ENCODE results near the gene SPOCK1. TPM values are rescaled to one million over a fixed set of nuclear protein-coding genes. Genes with fewer than 3 reads are reported as not detected.

Gene SPOCK1
- total and polyA plus RNA-seq, 2 of the 13 experiments (the other 11 are each of a cell fraction or from before 2014, with no cell fraction given) = 0.18 to 0.29 TPM

- no peak for TF ChIP-seq ZNF205 (CRISPR knock-in tag; IDR thresholded peaks at IDR 0.05)
- no peak for TF ChIP-seq ZNF781 (CRISPR knock-in tag; IDR thresholded peaks at IDR 0.05; ENCODE audit: borderline replicate concordance, not compliant biosample characterization)
- TF ChIP-seq CC2D1A (CRISPR knock-in tag; IDR thresholded peaks at IDR 0.05) = no peak
- no peak for TF ChIP-seq ZKSCAN1 (IDR thresholded peaks at IDR 0.05; ENCODE audit: low read length)
Observed at GRCh38 chr5:137231540-137231939, 267.6 kb downstream of the SPOCK1 start.

GRCh38 chr5:137228816-137229215 is 270.3 kb downstream of the SPOCK1 start:
- H3K36me3 ChIP-seq (replicated peaks in 1 of 2; ENCODE audit: control insufficient read depth in 1 of 2, insufficient read depth in 2 of 2, low read length in 2 of 2) = no peaks in the 10 kb centered on the region
- no peaks in the 10 kb centered on the region for H3K9me3 ChIP-seq (ENCODE audit: low read length)
- ATAC-seq (no peak), FAIRE-seq (no peak), DNase-seq (ENCODE audit: low spot score) (no peak)
- no peak overlapping the region for H2AFZ ChIP-seq (ENCODE audit: low read length)
- no peak overlapping the region for H3K9ac ChIP-seq (ENCODE audit: insufficient read depth, low read depth, low read length)
- WGBS (ENCODE audit: low lambda C conversion rate) = 36% methylated on average over 4 of the region's 4 CpGs
- intact Hi-C loops (cut with micrococcal nuclease; ENCODE audit: unreplicated experiment) = no loop called here
- POLR2A ChIA-PET = no interaction called here
- H3K4me3 ChIP-seq (replicated peaks in 1 of 3; ENCODE audit: insufficient read depth in 1 of 3, low read depth in 2 of 3, low read length in 3 of 3) = no peak overlapping the region
- no peaks in the 10 kb centered on the region for H3K4me1 ChIP-seq (ENCODE audit: insufficient read depth, low read length)
- in situ Hi-C loops (cut with HindIII; ENCODE audit: extremely low pct_ligation_motif_present, low pct_unique_long_range_greater_than_20kb) = no loop called here
- no peak overlapping the region for H3K4me2 ChIP-seq (ENCODE audit: low read depth, low read length)
- CTCF ChIA-PET (ENCODE audit: low intra/inter-chr PET ratio, low total read pairs) = no interaction called here
- H3K27me3 ChIP-seq (ENCODE audit: control insufficient read depth in 1 of 2, insufficient read depth in 2 of 2, low read length in 2 of 2) = no peaks in the 10 kb centered on the region
- H4K20me1 ChIP-seq (ENCODE audit: insufficient read depth, low read length) = no peaks in the 10 kb centered on the region
- no TSS peak for BruUV-seq (replicated peaks)
- H3K79me2 ChIP-seq (ENCODE audit: insufficient read depth, low read length) = no peaks in the 10 kb centered on the region
- H3K27ac ChIP-seq (ENCODE audit: extremely low read length, insufficient read depth, low read length) = no peak overlapping the region
- no peak for TF ChIP-seq ZNF782 (CRISPR knock-in tag; IDR thresholded peaks at IDR 0.05; ENCODE audit: borderline replicate concordance)
- TF ChIP-seq MTERF4 (CRISPR knock-in tag; IDR thresholded peaks at IDR 0.05) = no peak
- TF ChIP-seq BCLAF1 (IDR thresholded peaks at IDR 0.05) = no peak
- no peak for TF ChIP-seq ZNF674 (CRISPR knock-in tag; IDR thresholded peaks at IDR 0.05; ENCODE audit: low read depth)
- no peak for TF ChIP-seq PBX3 (CRISPR knock-in tag; IDR thresholded peaks at IDR 0.05; ENCODE audit: borderline replicate concordance)
- TF ChIP-seq PAWR (CRISPR knock-in tag; IDR thresholded peaks at IDR 0.05; ENCODE audit: borderline replicate concordance) = no peak
- TF ChIP-seq ZNF333 (CRISPR knock-in tag; IDR thresholded peaks at IDR 0.05; ENCODE audit: borderline replicate concordance) = no peak
- TF ChIP-seq MEIS2 (CRISPR knock-in tag; IDR thresholded peaks at IDR 0.05) = no peak
- TF ChIP-seq MED8 (CRISPR knock-in tag; IDR thresholded peaks at IDR 0.05; ENCODE audit: insufficient replicate concordance) = no peak

More at GRCh38 chr5:137231540-137231939, 267.6 kb downstream of the SPOCK1 start:
- H3K4me1 ChIP-seq (ENCODE audit: insufficient read depth, low read length) = no peaks in the 10 kb centered on the region
- no peaks in the 10 kb centered on the region for H3K79me2 ChIP-seq (ENCODE audit: insufficient read depth, low read length)
- in situ Hi-C loops (cut with HindIII; ENCODE audit: extremely low pct_ligation_motif_present, low pct_unique_long_range_greater_than_20kb) (no loop called here), intact Hi-C loops (cut with micrococcal nuclease; ENCODE audit: unreplicated experiment) (no loop called here)
- no peak overlapping the region for H3K9ac ChIP-seq (ENCODE audit: insufficient read depth, low read depth, low read length)
- H4K20me1 ChIP-seq (ENCODE audit: insufficient read depth, low read length) = no peaks in the 10 kb centered on the region
- no peak overlapping the region for H2AFZ ChIP-seq (ENCODE audit: low read length)
- ATAC-seq = no peak
- H3K27ac ChIP-seq (ENCODE audit: extremely low read length, insufficient read depth, low read length) = no peak overlapping the region
- BruUV-seq (replicated peaks) = no TSS peak
- H3K36me3 ChIP-seq (replicated peaks in 1 of 2; ENCODE audit: control insufficient read depth in 1 of 2, insufficient read depth in 2 of 2, low read length in 2 of 2) = no peaks in the 10 kb centered on the region
- no peaks in the 10 kb centered on the region for H3K9me3 ChIP-seq (ENCODE audit: low read length)
- no peak for DNase-seq (ENCODE audit: low spot score)
- POLR2A ChIA-PET = no interaction called here
- no peak overlapping the region for H3K4me3 ChIP-seq (replicated peaks in 1 of 3; ENCODE audit: insufficient read depth in 1 of 3, low read depth in 2 of 3, low read length in 3 of 3)
- no peaks in the 10 kb centered on the region for H3K27me3 ChIP-seq (ENCODE audit: control insufficient read depth in 1 of 2, insufficient read depth in 2 of 2, low read length in 2 of 2)
- H3K4me2 ChIP-seq (ENCODE audit: low read depth, low read length) = no peak overlapping the region
- FAIRE-seq = no peak
- CTCF ChIA-PET (ENCODE audit: low intra/inter-chr PET ratio, low total read pairs) = no interaction called here
